Measurements from ENCODE around the gene EXPH5.
"Not testable (repeated sequence)": the region's sequence is repeated elsewhere in the genome, so short reads cannot be mapped to it uniquely, and the experiment has no call there.

EXPH5 gene

GRCh38 chr11:108593214-108593922 lies at the start of gene EXPH5:
TSS of gene EXPH5 (minus strand) at chr11:108593768. CDS start at chr11:108593536, 232 bp downstream.
- no peak for TF ChIP-seq CTCF (IDR thresholded peaks at IDR 0.05)
- Histone ChIP-seq H3K27ac (peak within 1 kb of the TSS in 1 of 2 donors; percentile 14), H3K4me3 (peak within 1 kb of the TSS; percentile 79)
- DNase-seq (ENCODE audit: low spot score): peak; percentile 78

- DNase-seq (ENCODE audit: low spot score): not testable (repeated sequence)
Observed at GRCh38 chr11:108641752-108642151, 48.2 kb upstream of the EXPH5 start.

GRCh38 chr11:108639146-108639545 lies 45.6 kb upstream of the EXPH5 start:
- no peak for TF ChIP-seq CTCF (IDR thresholded peaks at IDR 0.05)
- no peak overlapping the region for H3K27ac ChIP-seq
- no peak overlapping the region for H3K4me3 ChIP-seq
- DNase-seq (ENCODE audit: low spot score): no peak

More at GRCh38 chr11:108641752-108642151, 48.2 kb upstream of the EXPH5 start:
- H3K27ac ChIP-seq, H3K4me3 ChIP-seq: not testable (repeated sequence)

GRCh38 chr11:108636222-108636621 lies 42.7 kb upstream of the EXPH5 start:
- no peak for DNase-seq (ENCODE audit: low spot score)
- H3K4me3 ChIP-seq: no peak overlapping the region
- no peak overlapping the region for H3K27ac ChIP-seq
- no peak for TF ChIP-seq CTCF (IDR thresholded peaks at IDR 0.05)

- H3K27ac ChIP-seq: no peak overlapping the region
- TF ChIP-seq CTCF (IDR thresholded peaks at IDR 0.05): no peak
Observed at GRCh38 chr11:108635106-108635505, 41.5 kb upstream of the EXPH5 start.

GRCh38 chr11:108632041-108632704 lies 38.6 kb upstream of the EXPH5 start:
- no peak for DNase-seq (ENCODE audit: low spot score)
- Histone ChIP-seq H3K27ac (no peak overlapping the region), H3K4me3 (no peak overlapping the region)
- TF ChIP-seq CTCF (IDR thresholded peaks at IDR 0.05): no peak

More at GRCh38 chr11:108635106-108635505, 41.5 kb upstream of the EXPH5 start:
- no peak overlapping the region for H3K4me3 ChIP-seq
- DNase-seq (ENCODE audit: low spot score): no peak

GRCh38 chr11:108629274-108629673 lies 35.7 kb upstream of the EXPH5 start:
- no peak overlapping the region for H3K4me3 ChIP-seq
- no peak overlapping the region for H3K27ac ChIP-seq
- TF ChIP-seq CTCF (IDR thresholded peaks at IDR 0.05): no peak
- no peak for DNase-seq (ENCODE audit: low spot score)

All from coronary artery (tissue), 2 donors.